Activated CD8-positive, alpha-beta memory T cell treated with anti-CD3 and anti-CD28 coated beads, Interleukin-2, amount 10 ng/mL, durations not matched to agents 7 days and 5 days (primary cell): ENCODE data around the gene CEP44. TPM values are rescaled to one million over a fixed set of nuclear protein-coding genes. Genes with fewer than 3 reads are reported as not detected.

Experiments used
- ATAC-seq: fragments of 150-1000 bp; cut with Tn5 transposase; one replicate; pipeline ENCODE4 v1.10.0; 2021; ENCODE audit warnings: moderate library complexity
- CTCF ChIA-PET: fragments of 350-600 bp; sonication (Branson Sonifier 250); formaldehyde crosslinking; loops from one replicate; lab custom pipeline; 2021; ENCODE audit warnings: antibody characterized with exemption; lab: Charles Lee
- DNase-seq: peaks from one replicate; pipeline ENCODE4 v3.0.0-alpha.2; 2020
- H3K27ac Mint-ChIP-seq: one replicate; pipeline ENCODE4 v1.8.0; 2021; ENCODE audit warnings: mild to moderate bottlenecking, mixed read lengths
- H3K27me3 Mint-ChIP-seq: one replicate; pipeline ENCODE4 v1.8.0; 2021; ENCODE audit warnings: mixed read lengths
- H3K36me3 Mint-ChIP-seq: one replicate; pipeline ENCODE4 v1.8.0; 2021; ENCODE audit warnings: mild to moderate bottlenecking, mixed read lengths
- H3K4me1 Mint-ChIP-seq: one replicate; pipeline ENCODE4 v1.8.0; 2021; ENCODE audit warnings: mixed read lengths
- H3K4me3 Mint-ChIP-seq: one replicate; pipeline ENCODE4 v1.8.0; 2021; ENCODE audit warnings: mild to moderate bottlenecking, moderate library complexity, mixed read lengths
- H3K9me3 Mint-ChIP-seq: one replicate; pipeline ENCODE4 v1.8.0; 2022; ENCODE audit warnings: low read depth, mixed read lengths
- total RNA-seq, 2 experiments: library from RNA; stranded (reverse); gene quantifications; one replicate each; pipeline ENCODE4 v1.2.3, GENCODE V29; 2021

CEP44 gene
- total RNA-seq, 2 experiments from 2014 or later: 22.2 to 25.8 TPM

DNA sequence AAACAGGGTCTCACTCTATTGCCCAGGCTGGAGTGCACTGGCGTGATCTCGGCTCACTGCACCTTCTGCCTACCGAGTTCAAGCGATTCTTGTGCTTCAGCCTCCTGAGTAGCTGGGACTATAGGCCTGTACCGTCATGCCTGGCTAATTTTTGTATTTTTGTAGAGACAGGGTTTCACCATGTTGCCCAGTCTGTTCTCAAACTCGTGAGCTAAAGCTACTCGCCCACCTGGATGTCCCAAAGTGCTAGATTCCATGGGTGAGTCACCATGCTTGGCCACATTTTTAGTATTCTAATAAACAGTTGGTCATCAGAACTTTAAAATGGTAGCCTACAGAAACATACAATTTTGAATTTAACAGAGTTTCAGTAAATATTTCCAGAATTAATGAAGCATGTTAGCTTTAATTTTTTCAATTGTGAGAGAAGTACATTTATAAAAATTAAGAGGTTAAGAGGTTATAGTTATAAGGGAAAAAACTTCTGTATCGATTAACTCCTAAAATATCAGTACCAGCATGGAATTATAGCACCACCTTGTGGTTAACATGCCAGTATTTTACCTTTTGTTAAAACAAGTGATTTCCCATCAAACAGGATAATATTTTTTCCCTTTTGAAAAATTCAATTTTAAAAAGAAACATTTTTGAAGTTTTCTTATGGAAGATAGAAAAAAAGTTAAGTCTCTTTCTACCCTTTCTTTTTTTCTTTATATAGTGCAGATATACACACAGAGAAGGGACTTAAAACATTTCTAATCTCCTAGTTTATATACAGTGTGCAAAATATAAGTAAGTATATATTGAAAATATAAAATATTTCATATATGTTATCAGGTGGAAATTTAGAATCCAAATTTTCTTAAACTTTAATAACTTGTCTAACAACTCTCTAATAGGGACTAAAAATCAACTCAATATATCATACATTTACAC lies 35.4 kb downstream of the CEP44 start:
- Mint-ChIP-seq H3K36me3 (peaks cover 4% of the 10 kb centered on the region), H3K27ac (no peak overlapping the region), H3K27me3 (no peaks in the 10 kb centered on the region), H3K4me1 (no peaks in the 10 kb centered on the region), H3K4me3 (no peak overlapping the region), H3K9me3 (no peaks in the 10 kb centered on the region)
- no peak for ATAC-seq
- DNase-seq: no peak
- CTCF ChIA-PET: interaction anchor here (0.8 to 1.7 kb wide), 5 partner anchors 10 to 174 kb away, joined by 3 to 5 read pairs (median 3); no protein-coding TSS in a partner anchor

DNA sequence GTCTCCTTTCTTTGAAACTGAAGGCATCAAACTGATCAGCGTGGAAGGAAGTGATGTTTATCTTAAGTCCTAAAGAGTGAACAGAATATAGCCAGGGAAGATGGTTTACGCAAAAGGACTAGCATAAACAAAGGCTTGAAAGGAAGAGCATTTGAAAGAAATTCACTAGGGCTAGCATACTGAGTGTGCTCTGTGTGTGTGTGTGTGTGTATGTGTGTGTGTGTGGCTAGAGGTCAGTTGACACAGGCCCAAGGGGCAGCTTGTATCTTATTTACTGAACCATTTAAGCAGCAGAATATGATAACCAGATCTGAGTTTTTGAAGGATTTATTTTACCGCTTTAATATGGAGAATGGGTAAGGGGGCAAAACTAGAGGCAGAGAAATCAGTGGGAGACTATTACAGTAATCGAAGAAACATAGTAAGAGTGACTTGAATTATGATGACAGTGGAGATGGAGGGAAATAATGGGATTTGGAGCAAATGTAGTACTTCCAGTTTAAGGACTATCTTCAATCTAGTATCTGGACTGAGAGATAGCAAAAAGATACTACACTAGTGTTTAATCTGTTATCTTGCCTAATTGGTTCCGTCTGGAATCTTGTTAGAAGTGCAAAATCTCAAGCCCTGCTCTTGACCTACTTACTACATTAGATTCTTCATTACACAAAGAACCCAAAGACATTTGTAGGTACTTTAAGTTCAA lies 36.9 kb downstream of the CEP44 start:
- H3K27ac Mint-ChIP-seq: no peak overlapping the region
- peaks cover 4% of the 10 kb centered on the region for H3K36me3 Mint-ChIP-seq
- no peaks in the 10 kb centered on the region for H3K4me1 Mint-ChIP-seq
- no peak for ATAC-seq
- no peak overlapping the region for H3K4me3 Mint-ChIP-seq
- H3K27me3 Mint-ChIP-seq: no peaks in the 10 kb centered on the region
- CTCF ChIA-PET: no interaction called here
- H3K9me3 Mint-ChIP-seq: no peaks in the 10 kb centered on the region
- DNase-seq: no peak

DNA sequence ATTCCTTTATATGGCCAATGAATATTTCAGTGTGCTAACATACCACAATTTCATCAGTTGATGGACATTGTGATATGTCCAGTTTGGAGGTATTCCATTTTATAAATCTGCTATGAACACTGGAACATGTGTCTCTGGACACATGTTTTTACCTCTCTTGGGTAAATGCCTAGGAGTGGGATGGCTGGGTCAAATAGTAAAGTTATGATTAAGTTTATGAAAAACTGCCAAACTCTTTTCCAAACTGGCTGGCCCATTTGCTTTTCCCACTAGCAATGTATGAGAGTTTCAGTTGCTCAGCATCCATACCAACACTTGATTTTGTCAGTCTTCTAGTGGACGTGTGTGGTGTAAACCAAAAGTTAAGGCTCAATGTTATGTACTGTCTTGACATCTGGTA lies 40.5 kb downstream of the CEP44 start:
- DNase-seq (no peak), ATAC-seq (no peak)
- H3K4me3 Mint-ChIP-seq: no peak overlapping the region
- CTCF ChIA-PET: no interaction called here
- H3K4me1 Mint-ChIP-seq: no peaks in the 10 kb centered on the region
- no peaks in the 10 kb centered on the region for H3K9me3 Mint-ChIP-seq
- no peak overlapping the region for H3K27ac Mint-ChIP-seq
- H3K27me3 Mint-ChIP-seq: no peaks in the 10 kb centered on the region
- H3K36me3 Mint-ChIP-seq: peaks cover 1% of the 10 kb centered on the region

DNA sequence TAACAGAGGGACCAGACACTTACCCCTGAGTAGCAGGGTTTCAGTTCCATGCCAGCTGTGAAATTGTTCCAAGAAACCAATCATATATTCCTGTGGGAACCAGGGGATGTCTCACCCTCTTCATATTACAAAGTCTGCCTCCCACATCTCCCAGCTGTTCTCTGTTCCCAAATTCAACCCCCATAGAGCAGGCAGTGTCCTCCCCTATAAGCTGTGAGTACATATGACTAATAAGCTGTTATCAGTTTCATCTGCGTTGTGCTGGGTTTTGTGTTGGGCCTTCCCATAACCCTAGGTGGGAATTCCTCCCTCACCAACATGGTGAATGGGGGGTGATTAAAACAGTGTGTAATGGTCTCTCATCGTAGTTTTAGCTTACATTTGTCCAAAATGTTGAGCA lies 41.0 kb downstream of the CEP44 start:
- ATAC-seq: no peak
- DNase-seq: no peak
- Mint-ChIP-seq H3K36me3 (peaks cover 1% of the 10 kb centered on the region), H3K4me1 (no peaks in the 10 kb centered on the region), H3K4me3 (no peak overlapping the region), H3K9me3 (no peaks in the 10 kb centered on the region), H3K27me3 (no peaks in the 10 kb centered on the region), H3K27ac (no peak overlapping the region)
- CTCF ChIA-PET: interaction anchor here (1.1 kb wide), 1 partner anchor 24 kb away, joined by 3 read pairs; no protein-coding TSS in a partner anchor

DNA sequence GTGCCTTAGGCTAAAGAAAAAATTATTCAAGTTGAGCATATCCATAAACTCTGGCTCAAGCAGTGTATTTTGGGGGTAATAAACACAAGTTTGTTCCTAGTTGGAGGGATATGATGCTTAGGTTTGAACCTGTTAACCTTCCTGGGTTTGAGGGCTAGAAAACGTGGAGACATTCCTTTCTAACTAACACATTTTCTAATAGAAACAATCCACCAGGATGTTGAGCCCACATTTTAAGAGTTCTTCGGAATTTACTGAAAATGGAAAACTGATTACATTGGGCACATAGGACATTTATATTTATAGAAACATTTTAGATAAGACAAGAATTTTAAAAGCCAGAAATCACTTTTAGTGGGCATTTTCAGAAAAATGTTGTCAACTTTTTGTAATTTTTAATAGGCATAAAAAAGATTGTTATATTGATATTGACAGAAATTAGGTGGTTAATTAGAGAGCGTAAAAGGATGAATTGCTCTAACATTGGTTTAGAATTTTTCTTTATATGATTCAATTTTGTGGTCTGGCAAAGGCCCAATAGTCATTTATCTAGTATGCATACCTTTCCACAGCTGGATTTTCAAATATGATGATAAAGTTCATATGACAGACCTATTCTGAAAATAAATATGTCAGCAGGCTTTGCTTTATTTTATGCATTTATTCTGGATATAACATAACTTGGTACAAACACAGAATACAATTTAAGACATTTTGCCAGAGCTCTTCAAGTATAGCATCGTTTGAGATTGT lies 49.2 kb downstream of the CEP44 start:
- Mint-ChIP-seq H3K27ac (no peak overlapping the region), H3K36me3 (no peaks in the 10 kb centered on the region), H3K4me1 (no peaks in the 10 kb centered on the region), H3K9me3 (no peaks in the 10 kb centered on the region), H3K4me3 (no peak overlapping the region), H3K27me3 (no peaks in the 10 kb centered on the region)
- DNase-seq (no peak), ATAC-seq (no peak)
- CTCF ChIA-PET: no interaction called here

DNA sequence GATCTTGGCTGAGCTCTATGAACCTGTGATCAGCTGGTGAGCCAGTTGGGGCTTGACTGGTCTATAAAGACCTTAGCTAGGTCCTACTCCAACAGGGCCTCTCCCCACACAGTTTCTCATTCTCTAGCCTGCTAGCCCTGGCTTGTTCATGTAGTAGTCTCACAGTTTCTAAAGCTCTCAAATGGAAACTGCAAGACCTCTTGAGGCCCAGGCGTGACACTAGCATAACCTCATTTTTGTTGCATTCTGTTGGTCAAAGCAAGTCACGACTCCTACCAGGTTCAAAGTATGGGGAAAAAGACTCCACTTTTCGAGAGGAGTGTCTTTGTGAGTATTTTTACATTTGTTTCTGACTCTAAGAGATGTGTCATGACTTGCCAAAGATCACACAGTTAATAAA lies 50.9 kb downstream of the CEP44 start:
- DNase-seq (no peak), ATAC-seq (no peak)
- Mint-ChIP-seq H3K9me3 (no peaks in the 10 kb centered on the region), H3K4me3 (no peak overlapping the region), H3K27ac (no peak overlapping the region), H3K4me1 (no peaks in the 10 kb centered on the region), H3K36me3 (no peaks in the 10 kb centered on the region), H3K27me3 (no peaks in the 10 kb centered on the region)
- CTCF ChIA-PET: no interaction called here

DNA sequence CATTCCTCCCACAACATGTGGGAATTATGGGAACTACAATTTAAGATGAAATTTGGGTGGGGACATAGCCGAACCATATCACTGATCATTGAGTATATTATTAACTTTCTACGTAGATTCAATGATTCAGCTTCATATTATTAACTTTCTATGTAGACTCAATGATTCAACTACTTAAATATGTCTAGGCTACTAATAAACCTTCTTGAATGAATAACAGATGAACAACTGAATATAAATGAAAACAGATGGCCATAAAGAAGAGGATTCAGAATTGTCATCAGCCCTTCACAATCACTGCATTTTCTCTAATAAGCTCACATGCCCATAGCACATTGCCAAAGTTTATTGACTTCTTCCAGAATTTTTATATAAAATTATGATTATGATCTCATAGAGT lies 57.0 kb downstream of the CEP44 start:
- Mint-ChIP-seq H3K4me3 (no peak overlapping the region), H3K27me3 (peaks cover 20% of the 10 kb centered on the region), H3K4me1 (no peaks in the 10 kb centered on the region), H3K36me3 (no peaks in the 10 kb centered on the region), H3K27ac (no peak overlapping the region), H3K9me3 (no peaks in the 10 kb centered on the region)
- DNase-seq (no peak), ATAC-seq (no peak)
- CTCF ChIA-PET: no interaction called here

DNA sequence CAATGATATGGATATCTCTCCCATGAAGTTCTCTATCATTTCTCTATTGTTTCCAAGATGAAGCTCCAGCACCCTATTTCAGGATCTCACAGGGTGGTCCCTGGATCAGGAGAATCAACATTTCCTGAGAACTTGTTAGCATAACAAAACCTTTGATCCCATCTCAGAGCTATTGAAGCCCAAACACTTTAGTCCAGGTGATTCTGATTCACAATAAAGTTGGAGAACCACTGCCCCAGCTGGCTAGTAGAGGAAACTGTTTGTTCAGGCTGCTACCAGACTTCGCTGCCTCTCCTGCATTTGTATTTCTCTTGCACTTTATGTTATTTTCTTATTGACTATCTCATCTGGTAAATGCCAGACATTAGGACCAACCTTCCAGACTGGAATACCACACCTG lies 65.4 kb downstream of the CEP44 start:
- Mint-ChIP-seq H3K27me3 (peaks cover 67% of the 10 kb centered on the region), H3K27ac (no peak overlapping the region), H3K36me3 (no peaks in the 10 kb centered on the region), H3K4me3 (no peak overlapping the region), H3K4me1 (no peaks in the 10 kb centered on the region), H3K9me3 (peaks cover 4% of the 10 kb centered on the region)
- CTCF ChIA-PET: interaction anchor here (1.1 kb wide), 1 partner anchor 24 kb away, joined by 3 read pairs; no protein-coding TSS in a partner anchor
- no peak for ATAC-seq
- no peak for DNase-seq

DNA sequence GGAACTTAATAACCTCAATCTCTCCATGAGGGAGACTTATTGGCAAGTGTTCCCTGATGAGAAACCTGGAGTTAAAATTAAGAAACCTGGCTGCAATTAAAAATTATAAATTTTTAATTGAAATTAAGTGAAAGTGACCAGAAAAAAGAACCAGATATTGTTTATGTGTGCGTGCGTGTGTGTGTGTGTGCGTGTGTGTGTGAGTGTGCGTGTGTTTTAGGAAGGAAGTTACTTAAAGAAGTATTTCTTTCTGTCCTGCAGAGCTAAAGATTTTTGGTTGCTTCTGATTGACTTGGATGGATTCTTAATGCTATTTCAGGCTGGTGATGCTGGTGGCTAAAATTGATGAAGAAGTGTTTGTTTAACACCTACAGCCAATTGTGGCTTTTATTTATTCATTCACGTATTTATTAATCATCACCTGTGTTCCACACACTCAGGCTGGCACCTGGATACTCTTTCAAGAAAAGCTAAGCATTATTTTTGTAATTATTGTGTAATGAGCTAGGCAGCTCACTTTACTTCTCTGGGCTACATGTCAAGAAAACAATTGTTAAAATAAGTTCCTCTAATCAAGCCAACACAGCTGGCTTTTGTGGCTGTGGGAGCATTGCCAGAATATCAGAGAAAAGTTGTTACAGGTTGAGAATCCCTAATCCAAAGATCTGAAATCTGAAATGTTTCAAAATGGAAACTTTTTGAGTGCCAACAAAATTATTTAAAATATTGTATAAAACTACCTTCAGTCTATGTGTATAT lies 68.5 kb downstream of the CEP44 start:
- DNase-seq (no peak), ATAC-seq (no peak)
- H3K9me3 Mint-ChIP-seq: peaks cover 4% of the 10 kb centered on the region
- H3K27me3 Mint-ChIP-seq: peaks cover 71% of the 10 kb centered on the region
- peaks cover 2% of the 10 kb centered on the region for H3K4me1 Mint-ChIP-seq
- H3K27ac Mint-ChIP-seq: no peak overlapping the region
- no peak overlapping the region for H3K4me3 Mint-ChIP-seq
- CTCF ChIA-PET: no interaction called here
- no peaks in the 10 kb centered on the region for H3K36me3 Mint-ChIP-seq

DNA sequence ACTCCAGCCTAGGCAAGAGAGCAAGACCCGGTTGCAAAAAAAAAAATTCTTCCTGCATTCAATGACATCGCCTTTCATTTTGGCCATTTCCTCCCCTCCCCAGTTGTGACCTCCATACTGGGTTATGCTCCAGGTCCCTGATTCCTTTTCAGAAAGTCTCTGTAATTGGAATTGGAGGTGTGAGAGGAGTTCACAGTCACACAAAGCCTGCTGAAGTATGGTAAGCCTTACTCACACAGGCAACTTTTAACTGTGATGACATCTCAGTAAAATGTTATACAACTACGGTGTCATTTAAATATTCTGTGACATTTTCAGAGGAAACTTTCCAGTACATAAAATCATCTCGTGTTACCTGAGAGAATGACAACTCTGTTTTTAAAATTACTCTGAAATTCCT lies 73.6 kb downstream of the CEP44 start:
- CTCF ChIA-PET: no interaction called here

DNA sequence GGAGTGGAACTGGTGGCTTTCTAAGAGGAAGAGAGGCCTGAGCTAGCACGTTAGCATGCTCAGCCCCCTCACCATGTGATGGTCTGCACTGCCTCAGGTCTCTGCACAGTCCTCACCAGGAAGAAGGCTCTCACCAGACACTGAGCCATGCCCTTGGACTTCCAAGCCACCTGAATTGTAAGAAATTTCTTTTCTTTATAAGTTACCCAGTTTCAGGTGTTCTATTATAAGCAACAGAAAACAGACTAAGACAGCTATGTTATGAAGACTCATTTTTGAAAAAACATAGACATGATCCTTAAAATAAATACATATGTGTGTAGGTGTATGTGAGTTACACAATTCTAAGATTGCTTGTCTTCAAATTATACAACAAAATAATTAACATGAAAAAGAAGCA lies 74.7 kb downstream of the CEP44 start:
- ATAC-seq (peak; percentile 5), DNase-seq (no peak)
- peaks cover 2% of the 10 kb centered on the region for H3K36me3 Mint-ChIP-seq
- H3K27me3 Mint-ChIP-seq: peaks cover 53% of the 10 kb centered on the region
- no peaks in the 10 kb centered on the region for H3K9me3 Mint-ChIP-seq
- peak overlapping the region; percentile 49 for H3K27ac Mint-ChIP-seq
- CTCF ChIA-PET: interaction anchor here (0.5 to 1.2 kb wide), 2 partner anchors 274 to 1070 kb away, joined by 3 read pairs; no protein-coding TSS in a partner anchor
- H3K4me1 Mint-ChIP-seq: peaks cover 30% of the 10 kb centered on the region
- H3K4me3 Mint-ChIP-seq: no peak overlapping the region

More for the DNA sequence above, 73.6 kb downstream of the CEP44 start:
- H3K4me3 Mint-ChIP-seq: no peak overlapping the region
- ATAC-seq (no peak), DNase-seq (no peak)
- H3K4me1 Mint-ChIP-seq: peaks cover 30% of the 10 kb centered on the region
- peaks cover 56% of the 10 kb centered on the region for H3K27me3 Mint-ChIP-seq
- H3K36me3 Mint-ChIP-seq: peaks cover 2% of the 10 kb centered on the region
- H3K9me3 Mint-ChIP-seq: no peaks in the 10 kb centered on the region
- no peak overlapping the region for H3K27ac Mint-ChIP-seq

DNA sequence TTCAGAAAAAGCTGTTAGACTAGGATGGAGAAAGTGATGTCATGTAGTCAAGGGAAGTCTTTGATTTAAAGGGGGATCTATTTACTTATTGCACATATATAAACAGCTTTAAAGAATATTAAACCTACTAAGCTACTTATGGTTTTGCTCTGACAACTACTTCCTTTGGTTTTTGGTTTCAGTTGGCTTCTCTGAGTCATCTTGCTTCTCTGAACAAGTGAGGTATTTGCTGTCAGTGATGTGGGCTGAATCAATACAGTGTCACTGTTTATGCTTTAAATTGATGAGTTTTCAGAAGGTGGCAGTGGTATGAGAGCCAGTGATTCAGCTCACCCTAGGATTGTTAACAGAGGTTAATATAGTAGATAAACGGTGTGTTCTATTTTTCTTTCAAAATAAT lies 75.1 kb downstream of the CEP44 start:
- CTCF ChIA-PET: interaction anchor here (0.5 to 1.2 kb wide), 2 partner anchors 273 to 1070 kb away, joined by 3 read pairs; no protein-coding TSS in a partner anchor
- H3K27ac Mint-ChIP-seq: peak overlapping the region; percentile 59
- H3K9me3 Mint-ChIP-seq: no peaks in the 10 kb centered on the region
- no peak overlapping the region for H3K4me3 Mint-ChIP-seq
- DNase-seq (peak; percentile 47), ATAC-seq (peak; percentile 98)
- H3K4me1 Mint-ChIP-seq: peaks cover 30% of the 10 kb centered on the region
- H3K27me3 Mint-ChIP-seq: peaks cover 53% of the 10 kb centered on the region
- H3K36me3 Mint-ChIP-seq: peaks cover 2% of the 10 kb centered on the region
